NCI-H1436 treated with DMSO at 0.1 percent for 48 hours (cell line): Measurements from ENCODE around the gene ORMDL2.
"Not testable (repeated sequence)": the region's sequence is repeated elsewhere in the genome, so short reads cannot be mapped to it uniquely, and the experiment has no call there.

Experiments
- DNase-seq: peaks from one replicate; lab custom pipeline; 2025; lab: John Stamatoyannopoulos, UW

Gene ORMDL2

GRCh38 chr12:55829967-55830600, 12.2 kb downstream of the ORMDL2 start:
- DNase-seq = no peak

- no peak for DNase-seq
Observed at GRCh38 chr12:55830601-55831446, 13.0 kb downstream of the ORMDL2 start.

GRCh38 chr12:55831447-55831815, 13.6 kb downstream of the ORMDL2 start:
- no peak for DNase-seq

- DNase-seq = no peak
Observed at GRCh38 chr12:55833056-55833455, 15.2 kb downstream of the ORMDL2 start.

GRCh38 chr12:55834400-55834799, 16.6 kb downstream of the ORMDL2 start:
- not testable (repeated sequence) for DNase-seq

- no peak for DNase-seq
Observed at GRCh38 chr12:55838361-55838760, 20.5 kb downstream of the ORMDL2 start.

- no peak for DNase-seq
Observed at GRCh38 chr12:55839345-55840140, 21.7 kb downstream of the ORMDL2 start.

- DNase-seq = no peak
Observed at GRCh38 chr12:55840581-55841351, 22.9 kb downstream of the ORMDL2 start.

GRCh38 chr12:55842681-55843429, 25.0 kb downstream of the ORMDL2 start, which contains the start of gene MMP19:
Gene MMP19, minus strand, starts transcription at chr12:55842936. Its CDS starts 106 bp downstream, at chr12:55842830.
- no peak for DNase-seq

- no peak for DNase-seq
Observed at GRCh38 chr12:55843431-55843830, 25.6 kb downstream of the ORMDL2 start.

- no peak for DNase-seq
Observed at GRCh38 chr12:55844961-55845360, 27.1 kb downstream of the ORMDL2 start.

- no peak for DNase-seq
Observed at GRCh38 chr12:55845361-55845760, 27.5 kb downstream of the ORMDL2 start.

GRCh38 chr12:55845785-55846496, 28.1 kb downstream of the ORMDL2 start:
- no peak for DNase-seq

- no peak for DNase-seq
Observed at GRCh38 chr12:55847033-55847432, 29.2 kb downstream of the ORMDL2 start.

GRCh38 chr12:55847603-55848291, 29.9 kb downstream of the ORMDL2 start:
- no peak for DNase-seq

GRCh38 chr12:55849616-55850343, 31.9 kb downstream of the ORMDL2 start:
- no peak for DNase-seq

GRCh38 chr12:55850401-55850800, 32.6 kb downstream of the ORMDL2 start:
- no peak for DNase-seq

- DNase-seq = no peak
Observed at GRCh38 chr12:55850893-55851292, 33.1 kb downstream of the ORMDL2 start.

- DNase-seq = no peak
Observed at GRCh38 chr12:55852740-55853139, 34.9 kb downstream of the ORMDL2 start.
